Activated B cell treated with CpG ODN at 0.5 μM for 24 hours (primary cell): ENCODE measurements around the gene BEND7. TPM values are rescaled to one million over a fixed set of nuclear protein-coding genes. Genes with fewer than 3 reads are reported as not detected.
"Not testable (repeated sequence)": the region's sequence is repeated elsewhere in the genome, so short reads cannot be mapped to it uniquely, and the experiment has no call there.

Experiments
- ATAC-seq: fragments of 200-7000 bp; cut with Tn5 transposase; one replicate; pipeline ENCODE4 v1.10.0; 2021; ENCODE audit warnings: low read depth, mild to moderate bottlenecking, moderate library complexity
- CTCF ChIA-PET: fragments of 350-600 bp; sonication (Branson Sonifier 250); formaldehyde crosslinking; loops from one replicate; lab custom pipeline; 2021; ENCODE audit warnings: antibody characterized with exemption; lab: Charles Lee
- POLR2A ChIA-PET: fragments of 350-600 bp; sonication (Branson Sonifier 250); formaldehyde crosslinking; loops from one replicate; lab custom pipeline; 2021; ENCODE audit warnings: antibody characterized with exemption; lab: Charles Lee
- DNase-seq: peaks from one replicate; pipeline ENCODE4 v3.0.0; 2022
- H3K27ac Mint-ChIP-seq: one replicate; pipeline ENCODE4 v1.8.0; 2020; ENCODE audit warnings: mixed read lengths
- H3K27me3 Mint-ChIP-seq: one replicate; pipeline ENCODE4 v1.8.0; 2021; ENCODE audit warnings: mixed read lengths
- H3K36me3 Mint-ChIP-seq: one replicate; pipeline ENCODE4 v1.8.0; 2021; ENCODE audit warnings: low read depth, mixed read lengths
- H3K4me1 Mint-ChIP-seq: one replicate; pipeline ENCODE4 v1.8.0; 2021; ENCODE audit warnings: mixed read lengths
- H3K4me3 Mint-ChIP-seq: one replicate; pipeline ENCODE4 v1.8.0; 2020; ENCODE audit warnings: mild to moderate bottlenecking, mixed read lengths
- H3K9me3 Mint-ChIP-seq: one replicate; pipeline ENCODE4 v1.8.0; 2020; ENCODE audit warnings: mixed read lengths
- intact Hi-C: fragments of 100-400 bp; cut with micrococcal nuclease; formaldehyde crosslinking; loops from one replicate; pipeline ENCODE4 v1.15.1; 2024
- total RNA-seq: library from RNA; stranded (reverse); gene quantifications from 2 replicates; pipeline ENCODE4 v1.2.3, GENCODE V29; 2022
- TF ChIP-seq, protein P1 (sequence below): fragments of 200-600 bp; IDR thresholded peaks from one replicate; pipeline ENCODE4 v1.8.0; 2022; ENCODE audit warnings: antibody characterized with exemption, mild to moderate bottlenecking

Gene BEND7
- total RNA-seq, 1 donor from 2014 or later: not detected

DNA sequence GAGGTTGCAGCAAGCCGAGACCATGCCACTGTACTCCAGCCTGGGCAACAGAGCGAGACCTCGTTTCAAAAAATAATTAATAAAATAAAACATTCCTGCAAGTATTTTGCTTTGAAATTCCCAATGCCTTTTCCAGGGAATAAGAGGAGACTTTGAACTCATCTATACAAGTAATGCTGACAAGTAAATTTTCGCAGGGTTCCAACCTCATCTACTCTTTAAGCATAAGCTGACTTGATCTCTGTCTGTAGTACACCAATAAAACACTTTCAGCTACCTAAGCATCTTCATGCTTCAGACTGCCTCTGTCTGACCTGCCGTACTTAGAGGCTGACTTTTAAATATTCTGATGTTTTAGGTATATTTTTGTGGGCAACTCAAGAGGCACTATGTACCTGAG is 13.7 kb upstream of the BEND7 start:
- Mint-ChIP-seq H3K4me1 (no peaks in the 10 kb centered on the region), H3K4me3 (no peak overlapping the region), H3K27ac (no peak overlapping the region), H3K27me3 (peaks cover 48% of the 10 kb centered on the region), H3K36me3 (no peaks in the 10 kb centered on the region), H3K9me3 (peaks cover 3% of the 10 kb centered on the region)
- TF ChIP-seq, protein P1, sequence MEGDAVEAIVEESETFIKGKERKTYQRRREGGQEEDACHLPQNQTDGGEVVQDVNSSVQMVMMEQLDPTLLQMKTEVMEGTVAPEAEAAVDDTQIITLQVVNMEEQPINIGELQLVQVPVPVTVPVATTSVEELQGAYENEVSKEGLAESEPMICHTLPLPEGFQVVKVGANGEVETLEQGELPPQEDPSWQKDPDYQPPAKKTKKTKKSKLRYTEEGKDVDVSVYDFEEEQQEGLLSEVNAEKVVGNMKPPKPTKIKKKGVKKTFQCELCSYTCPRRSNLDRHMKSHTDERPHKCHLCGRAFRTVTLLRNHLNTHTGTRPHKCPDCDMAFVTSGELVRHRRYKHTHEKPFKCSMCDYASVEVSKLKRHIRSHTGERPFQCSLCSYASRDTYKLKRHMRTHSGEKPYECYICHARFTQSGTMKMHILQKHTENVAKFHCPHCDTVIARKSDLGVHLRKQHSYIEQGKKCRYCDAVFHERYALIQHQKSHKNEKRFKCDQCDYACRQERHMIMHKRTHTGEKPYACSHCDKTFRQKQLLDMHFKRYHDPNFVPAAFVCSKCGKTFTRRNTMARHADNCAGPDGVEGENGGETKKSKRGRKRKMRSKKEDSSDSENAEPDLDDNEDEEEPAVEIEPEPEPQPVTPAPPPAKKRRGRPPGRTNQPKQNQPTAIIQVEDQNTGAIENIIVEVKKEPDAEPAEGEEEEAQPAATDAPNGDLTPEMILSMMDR: no peak
- CTCF ChIA-PET: interaction anchor here (0.5 to 1.0 kb wide), 2 partner anchors 9 to 170 kb away, joined by 3 to 4 read pairs; no protein-coding TSS in a partner anchor
- POLR2A ChIA-PET: no interaction called here
- intact Hi-C loops: no loop called here
- no peak for ATAC-seq
- no peak for DNase-seq

GRCh38 chr10:13537985-13538384 is 9.2 kb upstream of the BEND7 start:
- H3K36me3 Mint-ChIP-seq, DNase-seq, H3K9me3 Mint-ChIP-seq, H3K27ac Mint-ChIP-seq, H3K4me3 Mint-ChIP-seq, POLR2A ChIA-PET, ATAC-seq, H3K4me1 Mint-ChIP-seq: not testable (repeated sequence)
- peaks cover 45% of the 10 kb centered on the region for H3K27me3 Mint-ChIP-seq
- CTCF ChIA-PET: interaction anchor here (2.4 kb wide), 1 partner anchor 166 kb away, joined by 24 read pairs; no protein-coding TSS in a partner anchor
- intact Hi-C loops: loop anchor here (2.0 to 10.0 kb wide), 2 partner anchors 377 to 443 kb away; partner anchors contain the start of gene MCM10

- Mint-ChIP-seq H3K9me3 (no peaks in the 10 kb centered on the region), H3K36me3 (no peaks in the 10 kb centered on the region), H3K27me3 (peaks cover 45% of the 10 kb centered on the region), H3K4me1 (no peaks in the 10 kb centered on the region), H3K27ac (no peak overlapping the region), H3K4me3 (no peak overlapping the region)
- CTCF ChIA-PET: interaction anchor here (1.1 to 2.4 kb wide), 2 partner anchors 165 to 264 kb away, joined by 3 to 24 read pairs; no protein-coding TSS in a partner anchor
- peak; percentile 58 for ATAC-seq
- TF ChIP-seq, protein P1: no peak
- intact Hi-C loops: loop anchor here (1.0 to 10.0 kb wide), 3 partner anchors 165 to 442 kb away; partner anchors contain the start of gene MCM10
- POLR2A ChIA-PET: no interaction called here
- DNase-seq: no peak
Observed at GRCh38 chr10:13536674-13537366, 8.0 kb upstream of the BEND7 start.

- H3K4me1 Mint-ChIP-seq: no peaks in the 10 kb centered on the region
- DNase-seq (no peak), ATAC-seq (no peak)
- H3K27me3 Mint-ChIP-seq: peaks cover 40% of the 10 kb centered on the region
- ChIA-PET CTCF (interaction anchor here (1.5 kb wide), 1 partner anchor 164 kb away, joined by 7 read pairs; no protein-coding TSS in a partner anchor), POLR2A (no interaction called here)
- TF ChIP-seq, protein P1: no peak
- H3K9me3 Mint-ChIP-seq: no peaks in the 10 kb centered on the region
- no peak overlapping the region for H3K4me3 Mint-ChIP-seq
- no peak overlapping the region for H3K27ac Mint-ChIP-seq
- H3K36me3 Mint-ChIP-seq: no peaks in the 10 kb centered on the region
- intact Hi-C loops: loop anchor here (10.0 kb wide), 1 partner anchor 441 kb away; no protein-coding TSS in a partner anchor
Observed at GRCh38 chr10:13535346-13535745, 6.5 kb upstream of the BEND7 start.

DNA sequence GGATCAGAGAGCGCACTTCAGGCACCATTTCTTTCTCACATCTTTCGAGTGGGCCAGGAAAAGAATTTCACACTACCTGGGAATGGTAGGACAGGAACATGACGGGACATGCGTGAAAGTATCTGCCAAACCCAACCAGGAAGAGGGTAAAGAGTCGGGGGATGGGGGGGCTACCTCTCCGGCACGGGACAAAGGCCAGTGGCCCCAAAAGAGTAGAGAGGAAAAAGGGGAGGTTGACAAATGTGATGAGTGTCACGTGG is 830 bp upstream of the BEND7 start:
- no peaks in the 10 kb centered on the region for H3K9me3 Mint-ChIP-seq
- ChIA-PET CTCF (no interaction called here), POLR2A (no interaction called here)
- intact Hi-C loops: no loop called here
- no peaks in the 10 kb centered on the region for H3K36me3 Mint-ChIP-seq
- peak overlapping the region; percentile 60 for H3K4me3 Mint-ChIP-seq
- H3K27ac Mint-ChIP-seq: no peak overlapping the region
- H3K4me1 Mint-ChIP-seq: peaks cover 5% of the 10 kb centered on the region
- TF ChIP-seq, protein P1: no peak
- H3K27me3 Mint-ChIP-seq: peaks cover 54% of the 10 kb centered on the region
- no peak for DNase-seq
- no peak for ATAC-seq
